Panc1 (cell line): ENCODE data around the gene LINGO1. TPM values are rescaled to one million over a fixed set of nuclear protein-coding genes. Genes with fewer than 3 reads are reported as not detected.

Experiments
- ATAC-seq: fragments of 200-7000 bp; cut with Tn5 transposase; 2 replicates; pipeline ENCODE4 v1.9.1; 2020; ENCODE audit warnings: mild to moderate bottlenecking, moderate library complexity
- BruUV-seq: library from RNA; stranded (reverse); fragments of 400-500 nt; replicated peaks from 2 replicates; lab custom pipeline; 2021; lab: Mats Ljungman, UMichigan
- CTCF ChIA-PET: fragments of 300-600 bp; sonication (Branson Sonifier 250); formaldehyde crosslinking; loops from one replicate; lab custom pipeline; 2022; ENCODE audit warnings: antibody characterized with exemption; lab: Charles Lee
- POLR2A ChIA-PET: fragments of 300-600 bp; sonication (Branson Sonifier 250); formaldehyde crosslinking; loops from one replicate; lab custom pipeline; 2022; ENCODE audit warnings: antibody characterized with exemption; lab: Charles Lee
- DNase-seq: peaks from one replicate; pipeline ENCODE4 v3.0.0-alpha.2; 2010; ENCODE audit warnings: low read depth, low spot score
- H3K27ac ChIP-seq: 2 replicates; pipeline ENCODE4 v1.5.1; 2011; ENCODE audit warnings: mild to moderate bottlenecking, low read length, inconsistent platforms
- H3K27me3 ChIP-seq: fragments of 200-500 bp; sonication (Bioruptor generic); 2 replicates; pipeline ENCODE4 v1.6.0; 2014; ENCODE audit warnings: low read length, inconsistent platforms; ENCODE audit not compliant: control insufficient read depth, insufficient read depth
- H3K36me3 ChIP-seq: fragments of 200-500 bp; sonication (Bioruptor generic); 2 replicates; pipeline ENCODE4 v1.5.1; 2014; ENCODE audit warnings: inconsistent platforms, mild to moderate bottlenecking, low read length, moderate library complexity; ENCODE audit not compliant: control insufficient read depth, insufficient read depth
- H3K4me1 ChIP-seq: 2 replicates; pipeline ENCODE4 v1.5.1; 2011; ENCODE audit warnings: inconsistent platforms, mild to moderate bottlenecking, low read length, moderate library complexity; ENCODE audit not compliant: control insufficient read depth, insufficient read depth
- H3K4me3 ChIP-seq, 2 experiments: 2 replicates each; pipeline ENCODE4 v1.5.1; 2011 to 2012; ENCODE audit warnings: low read depth in 2 of 2, low read length in 2 of 2, mild to moderate bottlenecking in 2 of 2, inconsistent platforms in 1 of 2, moderate library complexity in 1 of 2
- H3K9me3 ChIP-seq: fragments of 200-500 bp; sonication (Bioruptor generic); 2 replicates; pipeline ENCODE4 v1.5.1; 2014; ENCODE audit warnings: low read depth, mild to moderate bottlenecking, inconsistent platforms, low read length, moderate library complexity; ENCODE audit not compliant: control insufficient read depth, insufficient read depth
- CTCF ChIP-seq: fragments of 450-650 bp; IDR thresholded peaks from 2 replicates; pipeline ENCODE4 v1.5.1; 2017; ENCODE audit warnings: mild to moderate bottlenecking
- POLR2AphosphoS5 ChIP-seq: IDR thresholded peaks from 2 replicates; pipeline ENCODE4 v1.6.1; 2012; ENCODE audit warnings: mild to moderate bottlenecking, low read depth, low read length, moderate library complexity
- REST ChIP-seq, 2 experiments: IDR thresholded peaks; 2 replicates each; pipeline ENCODE4 v1.6.1; 2011 to 2012; ENCODE audit warnings: low read depth in 2 of 2, control low read depth in 1 of 2, low read length in 1 of 2, mild to moderate bottlenecking in 1 of 2, moderate library complexity in 1 of 2; ENCODE audit not compliant: insufficient read depth in 1 of 2
- SIN3A ChIP-seq: IDR thresholded peaks from 2 replicates; pipeline ENCODE4 v1.6.1; 2012; ENCODE audit warnings: low read depth, mild to moderate bottlenecking, low read length, moderate library complexity, borderline replicate concordance; ENCODE audit not compliant: insufficient read depth
- TCF7L2 ChIP-seq: IDR thresholded peaks from 2 replicates; pipeline ENCODE4 v1.6.1; 2011; ENCODE audit warnings: mild to moderate bottlenecking, low read depth, low read length, inconsistent platforms
- in situ Hi-C: cut with HindIII; loops from 2 replicates; pipeline ENCODE4 v1.10.0; 2016; ENCODE audit warnings: low sequenced_read_pairs, low pct_unique_long_range_greater_than_20kb
- intact Hi-C: fragments of 100-400 bp; cut with micrococcal nuclease; formaldehyde crosslinking; loops from one replicate; pipeline ENCODE4 v1.10.0; 2022; ENCODE audit not compliant: unreplicated experiment
- total RNA-seq: library from RNA; stranded (reverse); gene quantifications from one replicate; pipeline ENCODE4 v1.2.1, GENCODE V29; 2021; ENCODE audit not compliant: unreplicated experiment

The LINGO1 gene
- total RNA-seq, 1 experiment from 2014 or later, result 18.2 TPM

GRCh38 chr15:77637851-77638692 is 5.4 kb upstream of the LINGO1 start:
- H3K4me1 ChIP-seq, result peaks cover 13% of the 10 kb centered on the region
- ATAC-seq (no peak), DNase-seq (no peak)
- in situ Hi-C loops (no loop called here), intact Hi-C loops (no loop called here)
- CTCF ChIA-PET, result no interaction called here
- TF ChIP-seq CTCF, result no peak
- peak in 1 of 2 experiments; percentile 33; a peak in 1 of 4 replicates for TF ChIP-seq REST (IDR thresholded peaks at IDR 0.05; ENCODE audit: insufficient read depth in 1 of 2, low read depth in 2 of 2, low read length in 1 of 2)
- no peak for TF ChIP-seq SIN3A
- POLR2A ChIA-PET, result no interaction called here
- no peaks in the 10 kb centered on the region for H3K36me3 ChIP-seq
- no TSS peak for BruUV-seq
- no peaks in the 10 kb centered on the region; the same call in 1 of the 2 replicates for H3K27me3 ChIP-seq
- H3K9me3 ChIP-seq, result no peaks in the 10 kb centered on the region
- H3K4me3 ChIP-seq, result no peak overlapping the region
- H3K27ac ChIP-seq, result no peak overlapping the region

GRCh38 chr15:77636209-77636608 is 3.5 kb upstream of the LINGO1 start:
- in situ Hi-C loops (no loop called here), intact Hi-C loops (no loop called here)

More at GRCh38 chr15:77636209-77636608, 3.5 kb upstream of the LINGO1 start:
- Histone ChIP-seq H3K36me3 (no peaks in the 10 kb centered on the region), H3K27ac (no peak overlapping the region), H3K27me3 (no peaks in the 10 kb centered on the region; the same call in 1 of the 2 replicates), H3K4me1 (peaks cover 9% of the 10 kb centered on the region), H3K9me3 (no peaks in the 10 kb centered on the region), H3K4me3 (no peak overlapping the region)
- TF ChIP-seq REST (IDR thresholded peaks at IDR 0.05; ENCODE audit: insufficient read depth in 1 of 2, low read depth in 2 of 2, low read length in 1 of 2) (no peak), SIN3A (no peak), POLR2AphosphoS5 (no peak), CTCF (no peak), TCF7L2 (no peak)
- ChIA-PET POLR2A (interaction anchor here (0.5 kb wide), 1 partner anchor 317 kb away, joined by 5 read pairs; no protein-coding TSS in a partner anchor), CTCF (interaction anchor here (0.5 to 1.6 kb wide), 3 partner anchors 11 to 207 kb away, joined by 3 to 6 read pairs (median 4); no protein-coding TSS in a partner anchor)
- no peak for ATAC-seq
- no peak for DNase-seq
- BruUV-seq, result no TSS peak
